Glomerular endothelial cell (primary cell): ENCODE results near the gene RAPGEF4. TPM values are rescaled to one million over a fixed set of nuclear protein-coding genes. Genes with fewer than 3 reads are reported as not detected.

Experiments used
- DNase-seq: peaks from one replicate; pipeline ENCODE4 v3.0.0-alpha.2; 2011; ENCODE audit warnings: low read depth, low spot score; ENCODE audit errors: extremely low read depth
- total RNA-seq: library from RNA; depleted of rRNA; stranded (reverse); fragments of >200 nt; gene quantifications from 2 replicates; pipeline ENCODE4 v1.2.3, GENCODE V29; 2015

Gene RAPGEF4
- total RNA-seq: 4.5 and 5.1 TPM in 2 replicates

- no peak for DNase-seq
Observed at GRCh38 chr2:172735582-172736423, at the start of gene RAPGEF4. TSS of gene RAPGEF4 (plus strand) at chr2:172735845. CDS start at chr2:172735984, 139 bp downstream.

GRCh38 chr2:172693037-172693436, 42.6 kb upstream of the RAPGEF4 start:
- peak; percentile 81 for DNase-seq

GRCh38 chr2:172693529-172694455, 41.9 kb upstream of the RAPGEF4 start:
- DNase-seq: no peak

GRCh38 chr2:172697296-172697695, 38.3 kb upstream of the RAPGEF4 start:
- no peak for DNase-seq

GRCh38 chr2:172698041-172698863, 37.4 kb upstream of the RAPGEF4 start:
- no peak for DNase-seq

- no peak for DNase-seq
Observed at GRCh38 chr2:172701250-172701649, 34.4 kb upstream of the RAPGEF4 start.

GRCh38 chr2:172702451-172702850, 33.2 kb upstream of the RAPGEF4 start:
- no peak for DNase-seq

GRCh38 chr2:172704072-172704936, 31.3 kb upstream of the RAPGEF4 start:
- no peak for DNase-seq

- no peak for DNase-seq
Observed at GRCh38 chr2:172705352-172705751, 30.3 kb upstream of the RAPGEF4 start.

- DNase-seq: no peak
Observed at GRCh38 chr2:172708247-172708646, 27.4 kb upstream of the RAPGEF4 start.

- DNase-seq: no peak
Observed at GRCh38 chr2:172709566-172710291, 25.9 kb upstream of the RAPGEF4 start.

- no peak for DNase-seq
Observed at GRCh38 chr2:172710584-172711047, 25.0 kb upstream of the RAPGEF4 start.

- DNase-seq: no peak
Observed at GRCh38 chr2:172711110-172711509, 24.5 kb upstream of the RAPGEF4 start.

- no peak for DNase-seq
Observed at GRCh38 chr2:172712251-172712650, 23.4 kb upstream of the RAPGEF4 start.

GRCh38 chr2:172713365-172713875, 22.2 kb upstream of the RAPGEF4 start:
- DNase-seq: no peak

- DNase-seq: no peak
Observed at GRCh38 chr2:172722481-172722880, 13.2 kb upstream of the RAPGEF4 start.

GRCh38 chr2:172723286-172723685, 12.4 kb upstream of the RAPGEF4 start:
- no peak for DNase-seq

GRCh38 chr2:172724724-172725123, 10.9 kb upstream of the RAPGEF4 start:
- no peak for DNase-seq

- DNase-seq: no peak
Observed at GRCh38 chr2:172725284-172725683, 10.4 kb upstream of the RAPGEF4 start.
